WTC11 (cell line): ENCODE results near the gene ERGIC3. TPM values are rescaled to one million over a fixed set of nuclear protein-coding genes. Genes with fewer than 3 reads are reported as not detected.
A peak's percentile ranks its signal among the peaks of the same experiment; 100 is the strongest.

Experiments used
- ATAC-seq: fragments of 200-7000 bp; cut with Tn5 transposase; 2 replicates; pipeline ENCODE4 v1.10.0; 2021; ENCODE audit warnings: mild to moderate bottlenecking, moderate library complexity
- CTCF ChIA-PET: fragments of 300-600 bp; sonication (Branson Sonifier 250); formaldehyde crosslinking; loops from one replicate; lab custom pipeline; 2021; ENCODE audit warnings: antibody characterized with exemption; lab: Charles Lee
- POLR2A ChIA-PET: fragments of 350-600 bp; sonication (Branson Sonifier 250); formaldehyde crosslinking; loops from one replicate; lab custom pipeline; 2021; ENCODE audit warnings: antibody characterized with exemption; lab: Charles Lee
- DNase-seq: peaks from one replicate; pipeline ENCODE4 v3.0.0; 2021; ENCODE audit warnings: low spot score
- H3K27ac Mint-ChIP-seq: 2 replicates; pipeline ENCODE4 v1.8.0; 2021; ENCODE audit warnings: mixed read lengths
- H3K27me3 Mint-ChIP-seq: 2 replicates; pipeline ENCODE4 v1.8.0; 2021; ENCODE audit warnings: low read depth, mild to moderate bottlenecking, moderate library complexity, mixed read lengths
- H3K36me3 Mint-ChIP-seq: 2 replicates; pipeline ENCODE4 v1.8.0; 2021; ENCODE audit warnings: mixed read lengths
- H3K4me1 Mint-ChIP-seq: 2 replicates; pipeline ENCODE4 v1.8.0; 2022; ENCODE audit warnings: mixed read lengths
- H3K4me3 Mint-ChIP-seq: 2 replicates; pipeline ENCODE4 v1.8.0; 2021; ENCODE audit warnings: mild to moderate bottlenecking, moderate library complexity, mixed read lengths
- H3K9me3 Mint-ChIP-seq: 2 replicates; pipeline ENCODE4 v1.8.0; 2021; ENCODE audit warnings: mixed read lengths
- GTF2I ChIP-seq: fragments of 250-450 bp; sonication (Bioruptor Pico); conservative IDR thresholded peaks from 2 replicates; pipeline ENCODE4 v1.4.0; 2021; ENCODE audit warnings: mild to moderate bottlenecking
- NR1H2 ChIP-seq: sonication (generic); formaldehyde crosslinking; IDR thresholded peaks from 2 replicates; pipeline ENCODE4 v1.9.0; 2021; ENCODE audit warnings: mild to moderate bottlenecking, moderate library complexity, missing genetic modification reagents
- PRRX2 ChIP-seq: fragments of 250-450 bp; sonication (Bioruptor Pico); IDR thresholded peaks from 2 replicates; pipeline ENCODE4 v1.8.0; 2021; ENCODE audit warnings: mild to moderate bottlenecking
- RELA ChIP-seq: sonication (generic); formaldehyde crosslinking; IDR thresholded peaks from 2 replicates; pipeline ENCODE4 v1.8.1; 2022; ENCODE audit warnings: missing genetic modification reagents, mild to moderate bottlenecking, borderline replicate concordance
- TP53 ChIP-seq: sonication (generic); formaldehyde crosslinking; IDR thresholded peaks from 2 replicates; pipeline ENCODE4 v1.8.1; 2023; ENCODE audit warnings: mild to moderate bottlenecking, missing genetic modification reagents
- total RNA-seq: library from RNA; stranded (reverse); gene quantifications from 3 replicates; pipeline ENCODE4 v1.2.3, GENCODE V29; 2021
- TF ChIP-seq, protein P1 (sequence below): sonication (generic); formaldehyde crosslinking; IDR thresholded peaks from 2 replicates; pipeline ENCODE4 v1.8.1; 2023; ENCODE audit warnings: mild to moderate bottlenecking, missing genetic modification reagents, moderate library complexity
- TF ChIP-seq, protein P2 (sequence below): sonication (generic); formaldehyde crosslinking; IDR thresholded peaks from 2 replicates; pipeline ENCODE4 v1.8.0; 2023; ENCODE audit warnings: missing genetic modification reagents, mild to moderate bottlenecking, borderline replicate concordance
- TF ChIP-seq, protein P3 (sequence below): fragments of 250-450 bp; sonication (Bioruptor Pico); IDR thresholded peaks from 2 replicates; pipeline ENCODE4 v1.8.0; 2021; ENCODE audit warnings: mild to moderate bottlenecking
- TF ChIP-seq, protein P4 (sequence below): fragments of 250-450 bp; sonication (Bioruptor Pico); IDR thresholded peaks from 2 replicates; pipeline ENCODE4 v2.1.2; 2022; ENCODE audit warnings: mild to moderate bottlenecking, moderate library complexity
- TF ChIP-seq, protein P5 (sequence below): sonication (generic); formaldehyde crosslinking; IDR thresholded peaks from 2 replicates; pipeline ENCODE4 v1.8.0; 2023; ENCODE audit warnings: missing genetic modification reagents
- TF ChIP-seq, protein P6 (sequence below): fragments of 200-600 bp; IDR thresholded peaks from 2 replicates; pipeline ENCODE4 v1.8.0; 2022; ENCODE audit warnings: antibody characterized with exemption

ERGIC3 gene
- total RNA-seq, 1 experiment from 2014 or later, result 168 TPM

DNA sequence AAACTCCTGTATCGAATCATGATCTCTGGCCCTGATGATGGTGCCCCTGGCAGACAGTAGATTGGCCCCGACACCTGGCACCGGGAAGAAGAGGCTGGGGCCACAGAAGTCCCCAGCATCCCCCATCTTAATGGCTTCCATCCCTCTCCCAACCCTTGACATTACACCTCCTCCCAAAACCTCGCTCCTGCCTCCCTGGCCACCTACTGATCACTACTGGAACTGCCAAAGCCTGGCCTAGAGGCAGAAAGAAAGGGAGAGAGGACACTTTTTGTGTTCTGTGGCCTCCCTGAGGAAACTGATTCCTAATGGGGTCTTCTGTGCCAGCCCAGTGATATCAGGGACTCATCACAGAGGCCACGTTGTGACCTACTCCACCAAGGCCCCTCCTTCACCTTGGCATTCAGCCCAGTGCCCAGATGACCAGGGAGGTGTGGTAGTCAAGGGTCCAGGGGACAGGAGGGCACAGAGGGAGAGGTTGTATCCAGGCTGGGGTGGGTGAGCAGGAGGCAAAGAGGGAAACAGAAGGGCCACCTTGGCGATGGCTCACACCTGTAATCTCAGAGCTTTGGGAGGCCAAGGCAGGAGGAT lies 18.5 kb upstream of the ERGIC3 start:
- peak; percentile 69 for DNase-seq
- CTCF ChIA-PET, result no interaction called here
- no peak overlapping the region for H3K27ac Mint-ChIP-seq

More for the DNA sequence above, 18.5 kb upstream of the ERGIC3 start:
- TF ChIP-seq RELA (CRISPR knock-in tag) (no peak), GTF2I (CRISPR knock-in tag) (no peak), NR1H2 (no peak), TP53 (CRISPR knock-in tag) (no peak), PRRX2 (CRISPR knock-in tag) (no peak)
- TF ChIP-seq, protein P1, sequence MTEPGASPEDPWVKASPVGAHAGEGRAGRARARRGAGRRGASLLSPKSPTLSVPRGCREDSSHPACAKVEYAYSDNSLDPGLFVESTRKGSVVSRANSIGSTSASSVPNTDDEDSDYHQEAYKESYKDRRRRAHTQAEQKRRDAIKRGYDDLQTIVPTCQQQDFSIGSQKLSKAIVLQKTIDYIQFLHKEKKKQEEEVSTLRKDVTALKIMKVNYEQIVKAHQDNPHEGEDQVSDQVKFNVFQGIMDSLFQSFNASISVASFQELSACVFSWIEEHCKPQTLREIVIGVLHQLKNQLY (CRISPR knock-in tag), result no peak
- TF ChIP-seq, protein P2, sequence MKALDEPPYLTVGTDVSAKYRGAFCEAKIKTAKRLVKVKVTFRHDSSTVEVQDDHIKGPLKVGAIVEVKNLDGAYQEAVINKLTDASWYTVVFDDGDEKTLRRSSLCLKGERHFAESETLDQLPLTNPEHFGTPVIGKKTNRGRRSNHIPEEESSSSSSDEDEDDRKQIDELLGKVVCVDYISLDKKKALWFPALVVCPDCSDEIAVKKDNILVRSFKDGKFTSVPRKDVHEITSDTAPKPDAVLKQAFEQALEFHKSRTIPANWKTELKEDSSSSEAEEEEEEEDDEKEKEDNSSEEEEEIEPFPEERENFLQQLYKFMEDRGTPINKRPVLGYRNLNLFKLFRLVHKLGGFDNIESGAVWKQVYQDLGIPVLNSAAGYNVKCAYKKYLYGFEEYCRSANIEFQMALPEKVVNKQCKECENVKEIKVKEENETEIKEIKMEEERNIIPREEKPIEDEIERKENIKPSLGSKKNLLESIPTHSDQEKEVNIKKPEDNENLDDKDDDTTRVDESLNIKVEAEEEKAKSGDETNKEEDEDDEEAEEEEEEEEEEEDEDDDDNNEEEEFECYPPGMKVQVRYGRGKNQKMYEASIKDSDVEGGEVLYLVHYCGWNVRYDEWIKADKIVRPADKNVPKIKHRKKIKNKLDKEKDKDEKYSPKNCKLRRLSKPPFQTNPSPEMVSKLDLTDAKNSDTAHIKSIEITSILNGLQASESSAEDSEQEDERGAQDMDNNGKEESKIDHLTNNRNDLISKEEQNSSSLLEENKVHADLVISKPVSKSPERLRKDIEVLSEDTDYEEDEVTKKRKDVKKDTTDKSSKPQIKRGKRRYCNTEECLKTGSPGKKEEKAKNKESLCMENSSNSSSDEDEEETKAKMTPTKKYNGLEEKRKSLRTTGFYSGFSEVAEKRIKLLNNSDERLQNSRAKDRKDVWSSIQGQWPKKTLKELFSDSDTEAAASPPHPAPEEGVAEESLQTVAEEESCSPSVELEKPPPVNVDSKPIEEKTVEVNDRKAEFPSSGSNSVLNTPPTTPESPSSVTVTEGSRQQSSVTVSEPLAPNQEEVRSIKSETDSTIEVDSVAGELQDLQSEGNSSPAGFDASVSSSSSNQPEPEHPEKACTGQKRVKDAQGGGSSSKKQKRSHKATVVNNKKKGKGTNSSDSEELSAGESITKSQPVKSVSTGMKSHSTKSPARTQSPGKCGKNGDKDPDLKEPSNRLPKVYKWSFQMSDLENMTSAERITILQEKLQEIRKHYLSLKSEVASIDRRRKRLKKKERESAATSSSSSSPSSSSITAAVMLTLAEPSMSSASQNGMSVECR (CRISPR knock-in tag), result no peak
- TF ChIP-seq, protein P3, sequence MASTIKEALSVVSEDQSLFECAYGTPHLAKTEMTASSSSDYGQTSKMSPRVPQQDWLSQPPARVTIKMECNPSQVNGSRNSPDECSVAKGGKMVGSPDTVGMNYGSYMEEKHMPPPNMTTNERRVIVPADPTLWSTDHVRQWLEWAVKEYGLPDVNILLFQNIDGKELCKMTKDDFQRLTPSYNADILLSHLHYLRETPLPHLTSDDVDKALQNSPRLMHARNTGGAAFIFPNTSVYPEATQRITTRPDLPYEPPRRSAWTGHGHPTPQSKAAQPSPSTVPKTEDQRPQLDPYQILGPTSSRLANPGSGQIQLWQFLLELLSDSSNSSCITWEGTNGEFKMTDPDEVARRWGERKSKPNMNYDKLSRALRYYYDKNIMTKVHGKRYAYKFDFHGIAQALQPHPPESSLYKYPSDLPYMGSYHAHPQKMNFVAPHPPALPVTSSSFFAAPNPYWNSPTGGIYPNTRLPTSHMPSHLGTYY (CRISPR knock-in tag), result no peak
- TF ChIP-seq, protein P4, sequence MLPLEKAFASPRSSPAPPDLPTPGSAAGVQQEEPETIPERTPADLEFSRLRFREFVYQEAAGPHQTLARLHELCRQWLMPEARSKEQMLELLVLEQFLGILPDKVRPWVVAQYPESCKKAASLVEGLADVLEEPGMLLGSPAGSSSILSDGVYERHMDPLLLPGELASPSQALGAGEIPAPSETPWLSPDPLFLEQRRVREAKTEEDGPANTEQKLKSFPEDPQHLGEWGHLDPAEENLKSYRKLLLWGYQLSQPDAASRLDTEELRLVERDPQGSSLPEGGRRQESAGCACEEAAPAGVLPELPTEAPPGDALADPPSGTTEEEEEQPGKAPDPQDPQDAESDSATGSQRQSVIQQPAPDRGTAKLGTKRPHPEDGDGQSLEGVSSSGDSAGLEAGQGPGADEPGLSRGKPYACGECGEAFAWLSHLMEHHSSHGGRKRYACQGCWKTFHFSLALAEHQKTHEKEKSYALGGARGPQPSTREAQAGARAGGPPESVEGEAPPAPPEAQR (CRISPR knock-in tag), result 0 out of 2 replicates have a peak, but pooled peaks have one; percentile 27
- TF ChIP-seq, protein P5, sequence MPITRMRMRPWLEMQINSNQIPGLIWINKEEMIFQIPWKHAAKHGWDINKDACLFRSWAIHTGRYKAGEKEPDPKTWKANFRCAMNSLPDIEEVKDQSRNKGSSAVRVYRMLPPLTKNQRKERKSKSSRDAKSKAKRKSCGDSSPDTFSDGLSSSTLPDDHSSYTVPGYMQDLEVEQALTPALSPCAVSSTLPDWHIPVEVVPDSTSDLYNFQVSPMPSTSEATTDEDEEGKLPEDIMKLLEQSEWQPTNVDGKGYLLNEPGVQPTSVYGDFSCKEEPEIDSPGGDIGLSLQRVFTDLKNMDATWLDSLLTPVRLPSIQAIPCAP (CRISPR knock-in tag), result no peak
- TF ChIP-seq, protein P6, sequence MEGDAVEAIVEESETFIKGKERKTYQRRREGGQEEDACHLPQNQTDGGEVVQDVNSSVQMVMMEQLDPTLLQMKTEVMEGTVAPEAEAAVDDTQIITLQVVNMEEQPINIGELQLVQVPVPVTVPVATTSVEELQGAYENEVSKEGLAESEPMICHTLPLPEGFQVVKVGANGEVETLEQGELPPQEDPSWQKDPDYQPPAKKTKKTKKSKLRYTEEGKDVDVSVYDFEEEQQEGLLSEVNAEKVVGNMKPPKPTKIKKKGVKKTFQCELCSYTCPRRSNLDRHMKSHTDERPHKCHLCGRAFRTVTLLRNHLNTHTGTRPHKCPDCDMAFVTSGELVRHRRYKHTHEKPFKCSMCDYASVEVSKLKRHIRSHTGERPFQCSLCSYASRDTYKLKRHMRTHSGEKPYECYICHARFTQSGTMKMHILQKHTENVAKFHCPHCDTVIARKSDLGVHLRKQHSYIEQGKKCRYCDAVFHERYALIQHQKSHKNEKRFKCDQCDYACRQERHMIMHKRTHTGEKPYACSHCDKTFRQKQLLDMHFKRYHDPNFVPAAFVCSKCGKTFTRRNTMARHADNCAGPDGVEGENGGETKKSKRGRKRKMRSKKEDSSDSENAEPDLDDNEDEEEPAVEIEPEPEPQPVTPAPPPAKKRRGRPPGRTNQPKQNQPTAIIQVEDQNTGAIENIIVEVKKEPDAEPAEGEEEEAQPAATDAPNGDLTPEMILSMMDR, result peak; percentile 40
- H3K27me3 Mint-ChIP-seq, result no peaks in the 10 kb centered on the region; the same call in 1 of the 2 replicates
- H3K36me3 Mint-ChIP-seq, result peaks cover 4% of the 10 kb centered on the region; the same call in 1 of the 2 replicates
- no peak overlapping the region for H3K4me3 Mint-ChIP-seq
- peaks cover 18% of the 10 kb centered on the region for H3K9me3 Mint-ChIP-seq
- H3K4me1 Mint-ChIP-seq, result no peaks in the 10 kb centered on the region
- POLR2A ChIA-PET, result no interaction called here
- peak; percentile 97 for ATAC-seq
